Endothelial cell of umbilical vein (primary cell): ENCODE measurements around the gene GMCL1. TPM values are rescaled to one million over a fixed set of nuclear protein-coding genes. Genes with fewer than 3 reads are reported as not detected.

Experiments
- BruUV-seq: library from RNA; stranded (reverse); fragments of 400-500 nt; replicated peaks from 2 replicates; lab custom pipeline; 2021; lab: Mats Ljungman, UMichigan
- CTCF ChIA-PET: fragments of 300-600, 350-600 bp; sonication (Branson Sonifier 250); formaldehyde crosslinking; loops from one replicate; lab custom pipeline; 2021; ENCODE audit warnings: antibody characterized with exemption, inconsistent platforms; lab: Charles Lee
- POLR2A ChIA-PET: fragments of 300-600, 350-600 bp; sonication (Branson Sonifier 250); formaldehyde crosslinking; loops from one replicate; lab custom pipeline; 2021; ENCODE audit warnings: antibody characterized with exemption, inconsistent platforms; lab: Charles Lee
- DNase-seq: peaks from one replicate; pipeline ENCODE4 v3.0.0-alpha.2; 2011; ENCODE audit warnings: low read depth, low spot score
- FAIRE-seq: peaks from 2 replicates; lab custom pipeline; 2011; peaks lifted over from hg19 to GRCh38; lab: Jason Lieb, UNC
- H2AFZ ChIP-seq: 2 replicates; pipeline ENCODE4 v1.6.0; 2012; ENCODE audit warnings: low read depth, low read length, control low read depth, inconsistent platforms
- H3K27ac ChIP-seq: 2 replicates; pipeline ENCODE4 v1.5.1; 2011; ENCODE audit warnings: low read depth, mild to moderate bottlenecking, control low read depth, low read length, moderate library complexity; ENCODE audit not compliant: insufficient read depth
- H3K27me3 ChIP-seq, 2 experiments: 2 replicates each; pipeline versions ENCODE4 v1.6.0 to v1.6.1; 2011; ENCODE audit warnings: low read length in 2 of 2, mixed read lengths in 1 of 2; ENCODE audit not compliant: control insufficient read depth in 2 of 2, insufficient read depth in 2 of 2
- H3K36me3 ChIP-seq, 2 experiments: 2 replicates in 1 of 2; 3 replicates in 1 of 2; pipeline ENCODE4 v1.5.1; 2011; ENCODE audit warnings: low read length in 2 of 2, mild to moderate bottlenecking in 1 of 2, moderate library complexity in 1 of 2; ENCODE audit not compliant: control insufficient read depth in 2 of 2, insufficient read depth in 2 of 2; ENCODE audit errors: extremely low read depth in 1 of 2
- H3K4me1 ChIP-seq: 3 replicates; pipeline ENCODE4 v1.5.1; 2011; ENCODE audit warnings: mild to moderate bottlenecking, low read length; ENCODE audit not compliant: control insufficient read depth, insufficient read depth; ENCODE audit errors: extremely low read depth
- H3K4me2 ChIP-seq: 2 replicates; pipeline ENCODE4 v1.6.1; 2011; ENCODE audit warnings: low read length, control low read depth, mixed read lengths; ENCODE audit not compliant: insufficient read depth
- H3K4me3 ChIP-seq, 3 experiments: fragments of 200-600 bp in 1 of 3; sonication (generic), shearing (Covaris generic) in 1 of 3; replicated peaks in 1 of 3; 2 replicates each; pipeline ENCODE4 v1.5.1; 2011 to 2016; ENCODE audit warnings: control low read depth in 3 of 3, low read length in 3 of 3, mild to moderate bottlenecking in 2 of 3, inconsistent platforms in 1 of 3, low read depth in 1 of 3, moderate library complexity in 1 of 3; ENCODE audit not compliant: insufficient read depth in 1 of 3
- H3K79me2 ChIP-seq: 2 replicates; pipeline ENCODE4 v1.6.0; 2012; ENCODE audit warnings: low read length, inconsistent platforms; ENCODE audit not compliant: control insufficient read depth, insufficient read depth
- H3K9ac ChIP-seq: replicated peaks from 2 replicates; pipeline ENCODE3; 2011; ENCODE audit warnings: low read length, control low read depth; ENCODE audit not compliant: insufficient read depth; ENCODE audit errors: extremely low read depth
- H3K9me1 ChIP-seq: replicated peaks from 3 replicates; pipeline ENCODE4 v1.6.0; 2011; ENCODE audit warnings: mild to moderate bottlenecking, low read length; ENCODE audit not compliant: control insufficient read depth, insufficient read depth; ENCODE audit errors: extremely low read depth
- H3K9me3 ChIP-seq: replicated peaks from 2 replicates; pipeline ENCODE4 v1.5.1; 2012; ENCODE audit warnings: low read length, inconsistent platforms; ENCODE audit not compliant: control insufficient read depth, insufficient read depth
- H4K20me1 ChIP-seq: replicated peaks from 2 replicates; pipeline ENCODE3; 2011; ENCODE audit warnings: mild to moderate bottlenecking, low read length; ENCODE audit not compliant: control insufficient read depth, insufficient read depth; ENCODE audit errors: extremely low read depth
- CTCF ChIP-seq, 2 donors: IDR thresholded peaks; 1 replicate in 1 of 2; 2 replicates in 1 of 2; pipeline ENCODE4 v1.5.1; 2011; ENCODE audit warnings: low read length in 2 of 2, mild to moderate bottlenecking in 2 of 2, moderate library complexity in 2 of 2, control low read depth in 1 of 2, inconsistent platforms in 1 of 2, low read depth in 1 of 2; ENCODE audit not compliant: insufficient read depth in 1 of 2; ENCODE audit errors: extremely low read depth in 1 of 2
- GATA2 ChIP-seq: IDR thresholded peaks from 2 replicates; pipeline ENCODE4 v1.7.0; 2011; ENCODE audit warnings: low read depth, mild to moderate bottlenecking, moderate library complexity, mixed read lengths, low read length; ENCODE audit not compliant: insufficient read length, insufficient read depth
- MAX ChIP-seq: IDR thresholded peaks from 2 replicates; pipeline ENCODE4 v1.6.1; 2011; ENCODE audit not compliant: insufficient read depth, insufficient read length
- POLR2A ChIP-seq: IDR thresholded peaks from 2 replicates; pipeline ENCODE4 v1.6.1; 2012; ENCODE audit warnings: low read depth, mild to moderate bottlenecking, control low read depth, low read length
- POLR2AphosphoS5 ChIP-seq: IDR thresholded peaks from 2 replicates; pipeline ENCODE4 v1.6.1; 2012; ENCODE audit warnings: low read depth, mild to moderate bottlenecking, control low read depth, low read length, moderate library complexity; ENCODE audit not compliant: insufficient read depth
- dilution Hi-C: fragments of 300-500 bp; cut with MboI; formaldehyde crosslinking; loops from one replicate; pipeline ENCODE4 v1.15.0; 2019; ENCODE audit warnings: low sequenced_read_pairs; ENCODE audit not compliant: extremely low pct_ligation_motif_present
- intact Hi-C: fragments of 100-400 bp; cut with micrococcal nuclease; formaldehyde crosslinking; loops from one replicate; pipeline ENCODE4 v1.10.0; 2022
- polyA plus RNA-seq, 4 experiments: library from polyadenylated mRNA; depleted of rRNA in 3 of 4; stranded (reverse) in 3 of 4; unstranded in 1 of 4; fragments of >200 nt; gene quantifications; 2 replicates each; pipeline versions ENCODE4 v1.2.1 to v1.2.3, GENCODE V29; 2011 to 2012; ENCODE audit warnings: missing spikeins in 1 of 4
- total RNA-seq: library from RNA; stranded (reverse); gene quantifications from 2 replicates; pipeline ENCODE4 v1.2.3, GENCODE V29; 2021

GMCL1 gene
- total and polyA plus RNA-seq, 2 donors (not counting 3 experiments of a cell fraction or from before 2014, with no cell fraction given): 4.2 to 14.6 TPM

GRCh38 chr2:69914950-69915945 lies 85.8 kb downstream of the GMCL1 start, which contains the start of gene MXD1:
TSS of gene MXD1 (plus strand) at chr2:69915109. CDS start at chr2:69915331, 222 bp downstream.
- POLR2A ChIA-PET: interaction anchor here (0.6 to 2.1 kb wide), 16 partner anchors 19 to 378 kb away, joined by 3 to 17 read pairs (median 6); partner anchors contain the start of genes C2orf42, PCBP1, PCYOX1 and SNRPG
- TF ChIP-seq POLR2AphosphoS5: peak; percentile 74
- no peak for TF ChIP-seq MAX
- TF ChIP-seq POLR2A: peak; percentile 72
- TF ChIP-seq CTCF (IDR thresholded peaks at IDR 0.05; ENCODE audit: extremely low read depth in 1 of 2, insufficient read depth in 1 of 2, low read depth in 1 of 2, low read length in 2 of 2): no peak
- TF ChIP-seq GATA2: no peak
- DNase-seq: no peak
- H3K79me2 ChIP-seq: peaks cover 13% of the 10 kb centered on the region
- H3K9me1 ChIP-seq: no peaks in the 10 kb centered on the region
- peak within 1 kb of the TSS; percentile 84 for H3K27ac ChIP-seq
- H3K9ac ChIP-seq: peak within 1 kb of the TSS; percentile 95
- H3K27me3 ChIP-seq: no peaks in the 10 kb centered on the region
- dilution Hi-C loops (no loop called here), intact Hi-C loops (loop anchor here (1.0 to 10.0 kb wide), 10 partner anchors 19 to 378 kb away; partner anchors contain the start of genes SNRPG and TIA1)
- H3K4me3 ChIP-seq: peak within 1 kb of the TSS; percentile 62 to 93 (median 76)
- H3K36me3 ChIP-seq: no peaks in the 10 kb centered on the region
- no peaks in the 10 kb centered on the region for H3K9me3 ChIP-seq
- H4K20me1 ChIP-seq: no peaks in the 10 kb centered on the region
- BruUV-seq: no TSS peak
- CTCF ChIA-PET: interaction anchor here (0.6 to 9.2 kb wide), 19 partner anchors 18 to 386 kb away, joined by 3 to 104 read pairs (median 4); partner anchors contain the start of genes ANXA4, C2orf42, FAM136A and PCYOX1
- peak within 1 kb of the TSS; percentile 91 for H3K4me2 ChIP-seq
- H3K4me1 ChIP-seq: peaks cover 35% of the 10 kb centered on the region
- no peak for FAIRE-seq
- peak within 1 kb of the TSS; percentile 47 for H2AFZ ChIP-seq
